Subcutaneous abdominal adipose tissue (tissue), 5 donors: Measurements from ENCODE around the gene ZNF573.
"Not testable (repeated sequence)": the region's sequence is repeated elsewhere in the genome, so short reads cannot be mapped to it uniquely, and the experiment has no call there.

Source experiments
- H3K27ac ChIP-seq: one replicate; pipeline ENCODE4 v1.7.0; 2013; ENCODE audit warnings: low read depth, mild to moderate bottlenecking, inconsistent platforms, low read length, moderate library complexity
- H3K27me3 ChIP-seq, 5 donors: one replicate each; pipeline ENCODE4 v1.7.0; 2013; ENCODE audit warnings: low read length in 5 of 5, inconsistent platforms in 1 of 5; ENCODE audit not compliant: control insufficient read depth in 5 of 5, insufficient read depth in 4 of 5
- H3K36me3 ChIP-seq, 5 donors: one replicate each; pipeline ENCODE4 v1.7.0; 2013; ENCODE audit warnings: low read length in 5 of 5; ENCODE audit not compliant: control insufficient read depth in 5 of 5, insufficient read depth in 5 of 5
- H3K4me1 ChIP-seq, 5 donors: one replicate each; pipeline ENCODE4 v1.7.0; 2013; ENCODE audit warnings: low read length in 5 of 5, mild to moderate bottlenecking in 3 of 5, moderate library complexity in 1 of 5; ENCODE audit not compliant: control insufficient read depth in 5 of 5, insufficient read depth in 5 of 5
- H3K4me3 ChIP-seq, 5 donors: one replicate each; pipeline ENCODE4 v1.7.0; 2013; ENCODE audit warnings: low read length in 5 of 5, low read depth in 1 of 5
- H3K9ac ChIP-seq, 5 donors: one replicate each; pipeline ENCODE4 v1.7.0; 2013; ENCODE audit warnings: low read length in 5 of 5, mild to moderate bottlenecking in 4 of 5, moderate library complexity in 3 of 5
- H3K9me3 ChIP-seq, 5 donors: one replicate each; pipeline ENCODE4 v1.7.0; 2013; ENCODE audit warnings: low read length in 5 of 5; ENCODE audit not compliant: control insufficient read depth in 5 of 5
- donor health status: healthy.
- donor health status: healthy.
- donor health status: healthy.
- donor health status: healthy.
- donor health status: healthy.

Gene ZNF573

GRCh38 chr19:37763488-37763887, 15.9 kb downstream of the ZNF573 start:
- Histone ChIP-seq H3K9me3 (peaks cover 0 to 2% (median 0%) of the 10 kb centered on the region in 5 donors), H3K27me3 (no peaks in the 10 kb centered on the region), H3K27ac (no peak overlapping the region), H3K4me3 (no peak overlapping the region), H3K9ac (no peak overlapping the region), H3K36me3 (peaks cover 20 to 45% (median 33%) of the 10 kb centered on the region in 5 donors), H3K4me1 (no peaks in the 10 kb centered on the region)

DNA sequence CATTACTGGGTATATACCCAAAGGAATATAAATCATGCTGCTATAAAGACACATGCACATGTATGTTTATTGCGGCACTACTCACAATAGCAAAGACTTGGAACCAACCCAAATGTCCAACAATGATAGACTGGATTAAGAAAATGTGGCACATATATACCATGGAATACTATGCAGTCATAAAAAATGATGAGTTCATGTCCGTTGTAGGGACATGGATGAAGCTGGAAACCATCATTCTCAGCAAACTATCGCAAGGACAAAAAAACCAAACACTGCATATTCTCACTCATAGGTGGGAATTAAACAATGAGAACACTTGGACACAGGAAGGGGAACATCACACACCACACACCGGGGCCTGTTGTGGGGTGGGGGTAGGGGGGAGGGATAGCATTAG, 21.7 kb downstream of the ZNF573 start:
- H3K27me3 ChIP-seq, H3K27ac ChIP-seq, H3K9ac ChIP-seq, H3K4me1 ChIP-seq, H3K4me3 ChIP-seq, H3K9me3 ChIP-seq: not testable (repeated sequence)
- H3K36me3 ChIP-seq = peaks cover 6 to 26% (median 18%) of the 10 kb centered on the region in 5 donors

GRCh38 chr19:37738371-37738770, 41.0 kb downstream of the ZNF573 start:
- Histone ChIP-seq H3K36me3 (peaks cover 27 to 36% (median 36%) of the 10 kb centered on the region in 5 donors), H3K9ac (no peak overlapping the region), H3K27me3 (no peaks in the 10 kb centered on the region), H3K4me3 (peak overlapping the region in 4 of 5 donors; percentile 30 to 54 (median 44)), H3K9me3 (peaks cover 30 to 81% (median 76%) of the 10 kb centered on the region in 5 donors), H3K4me1 (peaks cover 0 to 2% (median 0%) of the 10 kb centered on the region in 5 donors), H3K27ac (no peak overlapping the region)

DNA sequence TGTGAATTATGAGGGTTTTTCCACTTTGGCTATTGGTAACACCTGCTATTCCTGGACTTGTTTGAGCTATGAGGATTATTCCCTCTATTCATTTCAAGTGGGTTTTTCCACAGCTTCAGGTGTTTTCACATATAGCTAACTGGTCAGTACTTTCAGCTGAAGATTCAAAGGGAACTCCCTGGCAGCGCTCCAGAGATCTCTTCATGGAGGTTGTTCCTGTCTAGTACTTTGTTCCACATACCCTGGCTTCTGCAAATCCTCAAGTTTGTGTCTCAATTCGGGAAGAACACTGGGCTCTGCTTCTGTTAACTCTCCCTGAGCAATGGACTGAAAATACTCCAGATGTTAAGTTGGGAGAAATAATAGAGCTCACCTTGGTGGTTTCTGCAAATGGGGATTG, 54.2 kb downstream of the ZNF573 start:
- no peak overlapping the region for H3K27ac ChIP-seq
- H3K27me3 ChIP-seq = no peaks in the 10 kb centered on the region
- no peak overlapping the region for H3K4me3 ChIP-seq
- H3K36me3 ChIP-seq = peaks cover 0 to 2% (median 0%) of the 10 kb centered on the region in 5 donors
- no peaks in the 10 kb centered on the region for H3K4me1 ChIP-seq
- no peak overlapping the region for H3K9ac ChIP-seq
- H3K9me3 ChIP-seq = peaks cover 0 to 6% (median 0%) of the 10 kb centered on the region in 5 donors

DNA sequence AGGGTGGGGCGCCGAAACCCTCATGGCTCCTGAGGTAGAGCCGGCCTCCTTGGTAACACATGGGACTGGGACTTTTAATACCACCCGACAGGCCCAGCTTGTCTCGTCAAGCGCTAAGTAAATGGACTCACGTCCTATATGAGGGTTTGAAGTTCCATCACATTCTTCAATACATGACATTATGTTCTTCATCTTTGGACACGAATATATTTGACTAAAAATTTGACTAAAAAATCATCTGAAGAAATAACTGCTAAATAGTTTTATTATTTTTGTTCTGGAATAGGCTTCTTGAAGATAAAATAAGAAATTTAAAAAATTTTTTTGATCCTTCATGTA, 59.5 kb downstream of the ZNF573 start:
- Histone ChIP-seq H3K27me3 (no peaks in the 10 kb centered on the region), H3K27ac (no peak overlapping the region), H3K4me3 (peak overlapping the region; percentile 77 to 96 (median 93)), H3K9ac (peak overlapping the region in 4 of 5 donors; percentile 81 to 93 (median 88)), H3K9me3 (no peaks in the 10 kb centered on the region), H3K4me1 (peaks cover 0 to 19% (median 17%) of the 10 kb centered on the region in 5 donors), H3K36me3 (peaks cover 0 to 1% (median 0%) of the 10 kb centered on the region in 5 donors)

- Histone ChIP-seq H3K4me3 (peak within 1 kb of the TSS; percentile 77 to 96 (median 93)), H3K36me3 (peaks cover 0 to 3% (median 0%) of the 10 kb centered on the region in 5 donors), H3K27me3 (no peaks in the 10 kb centered on the region), H3K9me3 (no peaks in the 10 kb centered on the region), H3K27ac (peak within 1 kb of the TSS; percentile 18), H3K9ac (peak within 1 kb of the TSS; percentile 81 to 96 (median 91)), H3K4me1 (peaks cover 0 to 19% (median 17%) of the 10 kb centered on the region in 5 donors)
These were observed 60.1 kb downstream of the ZNF573 start, which contains the start of gene ZNF607 for GRCh38 chr19:37719111-37719926. TSS of gene ZNF607 (minus strand) at chr19:37719761. CDS start at chr19:37711618, 8,143 bp downstream.

- no peaks in the 10 kb centered on the region for H3K27me3 ChIP-seq
- peak overlapping the region; percentile 81 to 96 (median 91) for H3K9ac ChIP-seq
- no peak overlapping the region for H3K27ac ChIP-seq
- peak overlapping the region; percentile 68 to 96 (median 93) for H3K4me3 ChIP-seq
- peaks cover 0 to 3% (median 0%) of the 10 kb centered on the region in 5 donors for H3K36me3 ChIP-seq
- no peaks in the 10 kb centered on the region for H3K9me3 ChIP-seq
- peaks cover 0 to 19% (median 17%) of the 10 kb centered on the region in 5 donors for H3K4me1 ChIP-seq
These were observed 61.1 kb downstream of the ZNF573 start for GRCh38 chr19:37718304-37718703.

DNA sequence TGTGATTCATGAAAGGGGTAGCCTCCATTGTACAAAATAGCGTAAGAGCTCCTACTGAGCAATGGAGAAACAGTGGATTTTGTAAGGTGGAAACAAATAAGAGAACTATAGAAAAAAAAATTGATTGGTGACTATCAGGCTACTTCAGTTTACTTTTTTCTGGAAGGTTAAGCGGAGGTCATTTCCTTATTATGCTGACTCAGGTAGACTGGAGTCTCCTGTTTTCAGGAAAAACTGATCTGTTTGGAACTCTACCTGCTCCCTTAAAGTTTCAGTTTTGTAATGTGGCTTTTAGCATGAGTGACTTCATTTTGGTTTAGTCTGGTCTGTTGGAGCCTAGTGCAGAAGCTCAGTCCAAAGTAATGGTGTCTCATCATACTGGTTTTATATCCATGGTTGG, 63.2 kb downstream of the ZNF573 start:
- Histone ChIP-seq H3K27me3 (no peaks in the 10 kb centered on the region), H3K27ac (no peak overlapping the region), H3K4me3 (no peak overlapping the region), H3K9ac (no peak overlapping the region), H3K9me3 (peaks cover 0 to 5% (median 2%) of the 10 kb centered on the region in 5 donors), H3K36me3 (peaks cover 0 to 5% (median 4%) of the 10 kb centered on the region in 5 donors), H3K4me1 (peaks cover 0 to 19% (median 17%) of the 10 kb centered on the region in 5 donors)

- Histone ChIP-seq H3K27ac (no peak overlapping the region), H3K9me3 (peaks cover 0 to 7% (median 3%) of the 10 kb centered on the region in 5 donors), H3K4me3 (no peak overlapping the region), H3K4me1 (no peaks in the 10 kb centered on the region), H3K9ac (no peak overlapping the region), H3K27me3 (no peaks in the 10 kb centered on the region), H3K36me3 (peaks cover 17 to 40% (median 22%) of the 10 kb centered on the region in 5 donors)
These were observed 73.3 kb downstream of the ZNF573 start for GRCh38 chr19:37706052-37706605.

GRCh38 chr19:37699057-37699456, 80.3 kb downstream of the ZNF573 start:
- H3K36me3 ChIP-seq = peaks cover 23 to 34% (median 32%) of the 10 kb centered on the region in 5 donors
- H3K9ac ChIP-seq = no peak overlapping the region
- no peaks in the 10 kb centered on the region for H3K4me1 ChIP-seq
- no peaks in the 10 kb centered on the region for H3K27me3 ChIP-seq
- no peak overlapping the region for H3K27ac ChIP-seq
- peak overlapping the region in 2 of 5 donors; percentile 1 to 47 for H3K4me3 ChIP-seq
- H3K9me3 ChIP-seq = peaks cover 13 to 48% (median 36%) of the 10 kb centered on the region in 5 donors
